ENCODE results near the gene AK4. TPM values are rescaled to one million over a fixed set of nuclear protein-coding genes. Genes with fewer than 3 reads are reported as not detected.
"Not testable (repeated sequence)": the region's sequence is repeated elsewhere in the genome, so short reads cannot be mapped to it uniquely, and the experiment has no call there.

Gene AK4
- total RNA-seq, 3 donors from 2014 or later, result 11.3 to 15.9 (median 11.5) TPM

- Mint-ChIP-seq H3K4me1 (ENCODE audit: low read depth) (peaks cover 4% of the 10 kb centered on the region), H3K9me3 (no peaks in the 10 kb centered on the region), H3K4me3 (no peak overlapping the region), H3K27me3 (ENCODE audit: low read depth) (peaks cover 2% of the 10 kb centered on the region), H3K36me3 (ENCODE audit: insufficient read depth) (no peaks in the 10 kb centered on the region)
- no peak for DNase-seq
- ATAC-seq, result no peak
Observed at GRCh38 chr1:65229754-65230339, 81.8 kb downstream of the AK4 start.

GRCh38 chr1:65230731-65231481 lies 82.9 kb downstream of the AK4 start:
- DNase-seq (no peak), ATAC-seq (peak; percentile 18 to 21)
- Mint-ChIP-seq H3K4me3 (no peak overlapping the region), H3K4me1 (ENCODE audit: low read depth) (peaks cover 4% of the 10 kb centered on the region), H3K27me3 (ENCODE audit: low read depth) (peaks cover 2% of the 10 kb centered on the region), H3K36me3 (ENCODE audit: insufficient read depth) (no peaks in the 10 kb centered on the region), H3K9me3 (peaks cover under 1% of the 10 kb centered on the region)

GRCh38 chr1:65231718-65232330 lies 83.8 kb downstream of the AK4 start:
- H3K36me3 Mint-ChIP-seq (ENCODE audit: insufficient read depth), result no peaks in the 10 kb centered on the region
- peaks cover 2% of the 10 kb centered on the region for H3K27me3 Mint-ChIP-seq (ENCODE audit: low read depth)
- peaks cover 8% of the 10 kb centered on the region for H3K9me3 Mint-ChIP-seq
- ATAC-seq, result no peak
- H3K4me1 Mint-ChIP-seq (ENCODE audit: low read depth), result peaks cover 4% of the 10 kb centered on the region
- no peak for DNase-seq
- no peak overlapping the region for H3K4me3 Mint-ChIP-seq

- no peak overlapping the region for H3K4me3 Mint-ChIP-seq
- H3K36me3 Mint-ChIP-seq (ENCODE audit: insufficient read depth), result no peaks in the 10 kb centered on the region
- H3K9me3 Mint-ChIP-seq, result peaks cover 8% of the 10 kb centered on the region
- peaks cover 2% of the 10 kb centered on the region for H3K27me3 Mint-ChIP-seq (ENCODE audit: low read depth)
- H3K4me1 Mint-ChIP-seq (ENCODE audit: low read depth), result peaks cover 4% of the 10 kb centered on the region
- no peak for DNase-seq
- ATAC-seq, result no peak
Observed at GRCh38 chr1:65232461-65232990, 84.5 kb downstream of the AK4 start.

GRCh38 chr1:65233782-65234181 lies 85.8 kb downstream of the AK4 start:
- no peak for ATAC-seq
- Mint-ChIP-seq H3K36me3 (ENCODE audit: insufficient read depth) (no peaks in the 10 kb centered on the region), H3K9me3 (peaks cover 8% of the 10 kb centered on the region), H3K27me3 (ENCODE audit: low read depth) (peaks cover 2% of the 10 kb centered on the region), H3K4me3 (no peak overlapping the region), H3K4me1 (ENCODE audit: low read depth) (peaks cover 4% of the 10 kb centered on the region)
- no peak for DNase-seq

GRCh38 chr1:65235867-65236805 lies 88.1 kb downstream of the AK4 start:
- H3K36me3 Mint-ChIP-seq (ENCODE audit: insufficient read depth), result no peaks in the 10 kb centered on the region
- H3K4me3 Mint-ChIP-seq, result no peak overlapping the region
- H3K4me1 Mint-ChIP-seq (ENCODE audit: low read depth), result no peaks in the 10 kb centered on the region
- ATAC-seq (no peak), DNase-seq (no peak)
- peaks cover 8% of the 10 kb centered on the region for H3K27me3 Mint-ChIP-seq (ENCODE audit: low read depth)
- H3K9me3 Mint-ChIP-seq, result peaks cover 8% of the 10 kb centered on the region

GRCh38 chr1:65237088-65237487 lies 89.1 kb downstream of the AK4 start:
- H3K4me3 Mint-ChIP-seq; H3K9me3 Mint-ChIP-seq; H3K4me1 Mint-ChIP-seq (ENCODE audit: low read depth); H3K36me3 Mint-ChIP-seq (ENCODE audit: insufficient read depth); ATAC-seq; DNase-seq: not testable (repeated sequence)
- H3K27me3 Mint-ChIP-seq (ENCODE audit: low read depth), result peaks cover 11% of the 10 kb centered on the region

GRCh38 chr1:65237503-65237902 lies 89.5 kb downstream of the AK4 start:
- ATAC-seq (no peak), DNase-seq (no peak)
- H3K4me1 Mint-ChIP-seq (ENCODE audit: low read depth), result no peaks in the 10 kb centered on the region
- no peaks in the 10 kb centered on the region for H3K36me3 Mint-ChIP-seq (ENCODE audit: insufficient read depth)
- no peak overlapping the region for H3K4me3 Mint-ChIP-seq
- peaks cover 13% of the 10 kb centered on the region for H3K27me3 Mint-ChIP-seq (ENCODE audit: low read depth)
- peaks cover 8% of the 10 kb centered on the region for H3K9me3 Mint-ChIP-seq

GRCh38 chr1:65238010-65238409 lies 90.0 kb downstream of the AK4 start:
- Mint-ChIP-seq H3K36me3 (ENCODE audit: insufficient read depth) (no peaks in the 10 kb centered on the region), H3K4me1 (ENCODE audit: low read depth) (no peaks in the 10 kb centered on the region), H3K4me3 (no peak overlapping the region), H3K9me3 (peaks cover 8% of the 10 kb centered on the region), H3K27me3 (ENCODE audit: low read depth) (peaks cover 13% of the 10 kb centered on the region)
- ATAC-seq (no peak), DNase-seq (no peak)

- Mint-ChIP-seq H3K36me3 (ENCODE audit: insufficient read depth) (no peaks in the 10 kb centered on the region), H3K4me1 (ENCODE audit: low read depth) (no peaks in the 10 kb centered on the region), H3K9me3 (no peaks in the 10 kb centered on the region), H3K4me3 (no peak overlapping the region), H3K27me3 (ENCODE audit: low read depth) (peaks cover 27% of the 10 kb centered on the region)
- DNase-seq, result no peak
- no peak for ATAC-seq
Observed at GRCh38 chr1:65243491-65243890, 95.5 kb downstream of the AK4 start.

GRCh38 chr1:65245295-65245694 lies 97.3 kb downstream of the AK4 start:
- Mint-ChIP-seq H3K9me3 (no peaks in the 10 kb centered on the region), H3K4me3 (no peak overlapping the region), H3K36me3 (ENCODE audit: insufficient read depth) (no peaks in the 10 kb centered on the region), H3K4me1 (ENCODE audit: low read depth) (no peaks in the 10 kb centered on the region), H3K27me3 (ENCODE audit: low read depth) (peaks cover 22% of the 10 kb centered on the region)
- DNase-seq (no peak), ATAC-seq (no peak)

- Mint-ChIP-seq H3K36me3 (ENCODE audit: insufficient read depth) (no peaks in the 10 kb centered on the region), H3K9me3 (no peaks in the 10 kb centered on the region), H3K4me3 (no peak overlapping the region), H3K27me3 (ENCODE audit: low read depth) (peaks cover 20% of the 10 kb centered on the region), H3K4me1 (ENCODE audit: low read depth) (no peaks in the 10 kb centered on the region)
- DNase-seq (no peak), ATAC-seq (no peak)
Observed at GRCh38 chr1:65247419-65248359, 99.7 kb downstream of the AK4 start.

- H3K27me3 Mint-ChIP-seq (ENCODE audit: low read depth), result peaks cover 15% of the 10 kb centered on the region
- no peaks in the 10 kb centered on the region for H3K36me3 Mint-ChIP-seq (ENCODE audit: insufficient read depth)
- peaks cover 17% of the 10 kb centered on the region for H3K4me1 Mint-ChIP-seq (ENCODE audit: low read depth)
- no peak for ATAC-seq
- H3K4me3 Mint-ChIP-seq, result no peak overlapping the region
- no peaks in the 10 kb centered on the region for H3K9me3 Mint-ChIP-seq
- DNase-seq, result no peak
Observed at GRCh38 chr1:65250826-65251225, 102.8 kb downstream of the AK4 start.
